ENCODE measurements around the gene C1D.
A peak's percentile ranks its signal among the peaks of the same experiment; 100 is the strongest.
"Not testable (repeated sequence)": the region's sequence is repeated elsewhere in the genome, so short reads cannot be mapped to it uniquely, and the experiment has no call there.

Gene C1D

GRCh38 chr2:68062680-68063387 is at the start of gene C1D:
Gene C1D, minus strand, starts transcription at chr2:68063004. Its CDS starts 15,694 bp downstream, at chr2:68047310.
- peak; percentile 94 for DNase-seq (ENCODE audit: low spot score)

DNA sequence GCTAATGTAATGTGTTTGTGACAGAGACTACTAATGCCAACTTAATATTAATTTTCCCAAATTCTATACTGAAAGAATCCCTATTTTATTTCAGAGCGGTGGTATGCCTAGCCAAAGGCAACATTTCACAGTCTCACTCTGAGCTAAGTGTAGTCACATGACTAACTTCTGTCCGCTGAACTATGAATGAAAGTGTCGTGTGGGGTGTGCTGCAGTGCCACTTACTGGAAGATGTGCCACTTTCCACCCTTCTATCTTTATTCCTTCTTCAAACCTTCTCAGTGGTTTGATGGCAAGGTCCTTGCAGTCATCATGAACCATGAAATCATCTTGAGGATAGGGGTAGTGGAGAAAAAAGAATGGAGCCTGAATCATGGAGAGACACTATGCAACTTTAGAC is 47.3 kb upstream of the C1D start:
- DNase-seq (ENCODE audit: low spot score) = no peak

DNA sequence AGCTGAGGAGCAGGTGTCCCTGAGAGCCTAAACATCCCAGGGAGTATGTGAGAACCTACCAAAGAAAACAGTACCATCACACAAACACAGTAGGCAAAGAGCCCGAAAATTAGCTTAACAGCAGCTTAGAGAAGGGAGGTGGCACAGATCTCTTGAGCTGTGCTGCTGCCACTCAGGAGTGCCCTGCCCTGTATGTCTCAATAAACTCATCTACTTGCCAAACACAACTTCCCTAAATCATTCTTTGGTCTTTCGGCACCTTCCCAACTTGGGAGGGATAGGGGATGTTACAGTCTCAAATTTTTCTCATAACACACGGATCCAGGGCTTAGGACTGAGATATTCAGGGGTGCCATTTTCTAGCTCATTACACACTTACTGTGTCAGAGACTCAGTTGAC is 45.3 kb upstream of the C1D start:
- DNase-seq (ENCODE audit: low spot score) = no peak

DNA sequence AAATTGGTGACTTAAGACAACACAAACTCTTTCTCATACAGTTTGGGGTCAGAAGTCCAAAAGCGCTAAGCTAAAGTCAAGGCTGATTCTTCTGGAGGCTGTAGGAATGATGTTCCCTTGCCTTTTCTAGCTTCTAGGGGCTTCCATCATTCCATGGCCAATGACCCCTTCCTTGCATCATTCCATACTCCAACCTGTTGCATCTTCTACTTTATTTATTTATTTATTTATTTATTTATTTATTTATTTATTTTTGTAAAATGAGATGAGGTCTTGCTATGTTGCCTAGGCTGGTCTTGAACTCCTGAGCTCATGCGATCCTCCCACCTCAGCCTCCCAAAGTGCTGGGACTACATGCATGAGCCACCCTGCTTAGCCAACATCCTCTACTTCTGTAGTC is 44.7 kb upstream of the C1D start:
- no peak for DNase-seq (ENCODE audit: low spot score)

DNA sequence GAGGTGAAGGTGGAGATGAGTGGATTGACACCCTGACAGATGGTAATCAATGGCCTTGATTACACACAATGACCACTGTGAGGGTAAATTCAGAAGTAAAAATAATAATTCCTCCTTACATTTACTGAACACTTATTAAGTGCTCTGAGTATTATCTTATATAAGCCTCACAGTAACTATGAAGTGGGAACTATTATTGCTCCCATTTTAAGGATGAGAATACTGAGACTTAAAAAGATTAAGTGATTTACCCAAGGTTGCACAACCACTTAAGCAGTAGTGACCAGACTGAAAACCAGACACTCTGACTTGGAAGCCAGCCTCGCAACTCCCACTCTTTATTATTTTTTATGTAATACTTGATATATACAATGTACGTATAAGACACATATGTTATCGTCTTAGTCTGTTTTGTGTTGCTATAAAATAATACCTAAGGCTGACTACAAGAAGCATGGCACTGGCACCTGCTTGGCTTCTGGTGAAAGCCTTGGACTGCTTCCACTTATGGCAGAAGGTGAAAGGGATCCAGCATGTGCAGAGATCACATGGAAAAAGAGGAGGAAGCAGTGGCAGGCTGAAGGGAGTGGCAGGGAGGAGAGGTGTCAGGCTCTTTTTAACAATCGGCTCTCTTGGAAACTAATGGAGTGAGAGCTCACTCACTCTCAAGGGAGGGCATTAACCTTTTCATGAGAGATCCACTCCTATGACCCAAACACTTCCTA is 41.5 kb upstream of the C1D start:
- DNase-seq (ENCODE audit: low spot score) = no peak

GRCh38 chr2:68103709-68104055 is 40.9 kb upstream of the C1D start:
- DNase-seq (ENCODE audit: low spot score) = no peak

GRCh38 chr2:68103030-68103708 is 40.4 kb upstream of the C1D start:
- DNase-seq (ENCODE audit: low spot score) = no peak

- DNase-seq (ENCODE audit: low spot score) = no peak
Observed at GRCh38 chr2:68100189-68100588, 37.4 kb upstream of the C1D start.

GRCh38 chr2:68099260-68099659 is 36.5 kb upstream of the C1D start:
- no peak for DNase-seq (ENCODE audit: low spot score)

- DNase-seq (ENCODE audit: low spot score) = no peak
Observed at GRCh38 chr2:68098291-68098797, 35.5 kb upstream of the C1D start.

GRCh38 chr2:68094111-68094510 is 31.3 kb upstream of the C1D start:
- no peak for DNase-seq (ENCODE audit: low spot score)

DNA sequence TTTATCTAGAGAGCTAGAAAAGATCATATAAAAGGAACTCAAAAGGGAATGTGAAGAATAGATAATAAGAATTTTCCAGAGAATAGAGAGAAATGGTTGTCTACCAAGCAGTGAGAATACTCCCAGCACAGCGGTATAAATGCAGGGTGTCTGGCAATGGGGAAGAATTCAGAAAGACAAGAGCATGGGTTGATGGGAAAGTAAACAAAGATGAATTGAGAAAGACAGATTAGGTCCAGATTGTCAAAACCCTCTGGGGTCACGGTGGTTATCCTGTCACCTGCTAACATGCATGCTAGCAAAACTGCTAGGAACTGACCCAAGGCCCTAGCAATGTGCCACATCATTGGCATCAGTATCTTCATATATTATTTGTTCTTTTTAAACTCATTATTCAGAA is 30.8 kb upstream of the C1D start:
- no peak for DNase-seq (ENCODE audit: low spot score)

GRCh38 chr2:68091439-68092034 is 28.7 kb upstream of the C1D start:
- no peak for DNase-seq (ENCODE audit: low spot score)

DNA sequence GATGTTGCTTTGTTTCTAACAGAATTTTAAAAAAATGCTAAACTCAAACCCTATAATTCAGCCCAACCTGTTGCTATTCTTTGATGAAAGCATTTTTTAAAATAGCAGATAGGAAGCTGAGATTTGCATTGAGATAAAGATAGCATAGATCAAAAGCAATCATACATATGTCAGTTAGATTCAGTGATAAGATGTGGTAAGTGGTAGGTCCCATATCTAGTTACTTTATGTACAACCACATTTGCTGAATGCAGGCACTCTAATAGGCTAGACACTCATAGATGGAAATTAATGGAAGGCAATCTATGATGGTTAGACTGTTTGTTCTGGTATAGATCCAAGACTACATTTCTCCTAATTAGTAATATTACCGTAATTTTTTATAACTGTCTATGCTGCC is 27.2 kb upstream of the C1D start:
- no peak for DNase-seq (ENCODE audit: low spot score)

DNA sequence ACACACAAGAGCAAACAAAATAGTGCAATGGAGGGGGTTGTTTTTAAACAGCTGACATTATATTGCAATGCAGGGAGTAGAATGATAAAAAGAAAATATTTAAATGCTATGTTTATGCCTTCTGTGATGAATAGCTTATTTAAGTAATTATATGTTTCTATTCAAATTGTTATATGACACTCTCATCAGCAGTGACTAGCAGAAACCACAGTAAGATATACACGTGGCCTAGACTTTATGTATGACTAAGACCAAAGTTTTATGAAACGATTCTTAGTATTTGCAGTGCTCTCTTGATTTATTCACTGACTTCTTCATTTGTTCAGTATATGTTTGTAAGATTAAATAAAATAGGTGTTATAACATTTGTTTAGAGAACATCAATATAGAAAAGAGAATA is 26.1 kb upstream of the C1D start:
- DNase-seq (ENCODE audit: low spot score) = no peak

DNA sequence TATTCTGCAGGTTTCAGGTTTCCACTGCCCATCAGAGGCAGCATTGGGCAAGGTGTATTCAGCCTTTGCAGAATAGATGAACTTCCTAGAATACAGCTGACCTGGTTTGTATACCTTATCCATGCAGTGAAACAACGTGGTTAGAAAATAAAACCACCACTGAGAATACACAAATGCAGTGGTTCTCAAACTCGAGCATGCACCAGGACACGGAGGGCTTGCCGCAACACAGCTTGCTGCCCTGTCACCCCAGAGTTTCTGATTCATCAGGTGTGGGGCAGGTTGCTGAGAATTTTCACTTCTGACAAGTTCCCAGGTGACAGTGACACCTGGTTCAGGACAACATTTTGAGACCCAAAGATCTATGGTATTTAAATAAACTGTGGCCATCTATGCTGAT is 23.4 kb upstream of the C1D start:
- no peak for DNase-seq (ENCODE audit: low spot score)

GRCh38 chr2:68083346-68083745 is 20.5 kb upstream of the C1D start:
- DNase-seq (ENCODE audit: low spot score) = no peak

DNA sequence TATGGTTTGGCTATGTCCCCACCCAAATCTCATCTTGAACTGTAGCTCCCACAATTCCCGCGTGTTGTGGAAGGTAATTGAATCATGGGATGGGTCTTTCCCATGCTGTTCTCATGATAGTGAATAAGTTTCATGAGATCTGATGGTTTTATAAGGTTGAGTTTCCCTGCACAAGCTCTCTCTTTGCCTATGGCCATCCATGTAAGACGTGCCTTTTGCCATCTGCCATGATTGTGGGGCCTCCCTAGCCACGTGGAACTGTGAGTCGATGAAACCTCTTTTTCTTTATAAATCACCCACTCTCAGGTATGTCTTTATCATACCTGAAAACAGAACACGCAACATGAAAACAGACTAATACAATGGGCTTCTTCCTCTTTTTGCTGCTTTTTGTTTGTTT is 11.2 kb upstream of the C1D start:
- no peak for DNase-seq (ENCODE audit: low spot score)

GRCh38 chr2:68063797-68064646 is 1.2 kb upstream of the C1D start:
- not testable (repeated sequence) for DNase-seq (ENCODE audit: low spot score)

DNA sequence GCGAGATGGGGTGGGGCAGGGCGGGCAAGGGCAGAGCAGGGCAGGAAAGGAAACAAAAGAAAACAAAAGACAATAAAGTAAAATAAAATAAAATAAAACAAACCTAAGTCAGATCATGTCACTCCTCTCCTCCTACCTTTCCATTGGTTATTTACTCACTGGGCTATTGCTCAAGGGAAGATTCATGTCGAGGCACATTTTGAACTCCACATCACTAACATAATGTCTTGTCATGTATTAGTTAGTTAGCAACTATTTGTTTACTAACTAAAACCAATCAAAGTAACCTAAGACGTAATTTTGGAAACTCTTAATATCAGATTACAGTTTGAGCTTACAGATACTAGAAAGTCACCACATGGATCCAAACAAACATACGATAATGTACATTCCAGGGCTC is 2.2 kb downstream of the C1D start:
- no peak for DNase-seq (ENCODE audit: low spot score)

DNA sequence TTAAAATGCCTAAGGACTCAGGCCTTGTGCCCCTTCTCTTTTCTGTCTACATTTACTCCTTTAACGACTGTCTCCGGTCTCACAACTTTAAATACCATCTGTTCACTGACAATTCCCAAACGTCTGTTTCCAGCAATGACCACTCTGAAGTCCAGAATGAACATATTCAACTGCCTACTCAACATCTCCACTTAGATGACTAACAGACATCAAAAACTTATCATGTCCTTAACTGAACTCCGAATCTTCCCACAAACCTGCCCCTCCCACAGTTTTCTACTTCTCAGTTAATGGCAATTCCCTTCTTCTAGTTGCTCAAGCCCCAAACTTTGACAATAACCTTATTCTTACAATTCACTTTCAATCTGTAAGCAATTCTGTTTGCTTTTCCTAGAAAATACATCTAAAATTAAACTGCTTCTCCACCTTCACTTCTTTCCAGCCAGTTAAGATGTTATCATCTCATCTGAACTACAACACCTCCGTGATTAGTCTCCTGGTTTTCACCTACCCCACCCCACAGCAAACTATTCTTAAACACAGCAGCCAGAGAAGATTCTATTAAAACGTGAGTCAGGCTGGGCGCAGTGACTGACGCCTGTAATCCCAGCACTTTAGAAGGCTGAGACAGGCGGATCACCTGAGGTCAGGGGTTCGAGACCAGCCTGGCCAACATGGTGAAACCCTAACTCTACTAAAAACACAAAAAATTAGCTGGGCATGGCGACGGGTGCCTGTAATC is 2.8 kb downstream of the C1D start:
- DNase-seq (ENCODE audit: low spot score) = no peak

All from LoVo (cell line).